HEK293 (cell line): ENCODE data around the gene FLYWCH1.

Experiments used
- CTCF ChIA-PET: fragments of 350-600 bp; formaldehyde crosslinking; extraction: SDS; loops from one replicate; lab custom pipeline; 2021; ENCODE audit warnings: antibody characterized with exemption; lab: Yijun Ruan, JAX
- POLR2A ChIA-PET: fragments of 300-600 bp; formaldehyde crosslinking; extraction: SDS; loops from one replicate; lab custom pipeline; 2020; ENCODE audit warnings: antibody characterized with exemption, inconsistent platforms; lab: Yijun Ruan, JAX
- H3K27ac ChIP-seq: fragments of 200-500 bp; sonication (Bioruptor generic); 2 replicates; pipeline ENCODE4 v1.5.1; 2014; ENCODE audit warnings: low read depth, low read length, control low read depth, inconsistent platforms; ENCODE audit errors: extremely low read depth
- H3K36me3 ChIP-seq, 2 experiments: fragments of 200-500 bp in 1 of 2; sonication (Bioruptor generic) in 1 of 2; 1 replicate in 1 of 2; 2 replicates in 1 of 2; pipeline ENCODE4 v1.5.1; 2014 to 2017; ENCODE audit warnings: inconsistent platforms in 2 of 2, low read length in 2 of 2; ENCODE audit not compliant: control insufficient read depth in 2 of 2, insufficient read depth in 1 of 2
- H3K4me1 ChIP-seq: fragments of 200-500 bp; sonication (Bioruptor generic); 2 replicates; pipeline ENCODE4 v1.5.1; 2014; ENCODE audit warnings: mild to moderate bottlenecking, low read length, inconsistent platforms; ENCODE audit not compliant: control insufficient read depth, insufficient read depth
- H3K4me3 ChIP-seq: 2 replicates; pipeline ENCODE4 v1.5.1; 2011; ENCODE audit warnings: low read depth, mild to moderate bottlenecking, control low read depth, low read length, moderate library complexity
- H3K9me3 ChIP-seq: fragments of 200-500 bp; sonication (Bioruptor generic); 2 replicates; pipeline ENCODE4 v1.5.1; 2014; ENCODE audit warnings: low read depth, low read length, inconsistent platforms; ENCODE audit not compliant: control insufficient read depth, insufficient read depth
- BCL11A ChIP-seq: fragments of 450-650 bp; formaldehyde crosslinking; IDR thresholded peaks from 2 replicates; pipeline ENCODE4 v1.5.1; 2016; ENCODE audit warnings: low read depth, missing biosample characterization, missing genetic modification characterization
- EGR2 ChIP-seq: fragments of 450-650 bp; formaldehyde crosslinking; IDR thresholded peaks from 2 replicates; pipeline ENCODE4 v1.5.1; 2016; ENCODE audit warnings: low read depth, missing biosample characterization, missing genetic modification characterization
- GLIS1 ChIP-seq: fragments of 450-650 bp; formaldehyde crosslinking; IDR thresholded peaks from 2 replicates; pipeline ENCODE4 v1.5.1; 2016; ENCODE audit warnings: missing biosample characterization, missing genetic modification characterization
- HOXC10 ChIP-seq: sonication (generic); formaldehyde crosslinking; IDR thresholded peaks from 2 replicates; pipeline ENCODE4 v1.8.1; 2023; ENCODE audit warnings: mild to moderate bottlenecking, missing genetic modification reagents
- TCF7L2 ChIP-seq: IDR thresholded peaks from 2 replicates; pipeline ENCODE4 v1.6.1; 2011; ENCODE audit warnings: low read depth, mild to moderate bottlenecking, inconsistent platforms, low read length, moderate library complexity, borderline replicate concordance
- ZBTB10 ChIP-seq: fragments of 450-650 bp; formaldehyde crosslinking; IDR thresholded peaks from 2 replicates; pipeline ENCODE4 v1.5.1; 2016; ENCODE audit warnings: missing biosample characterization, missing genetic modification characterization
- ZIC2 ChIP-seq: fragments of 450-650 bp; formaldehyde crosslinking; IDR thresholded peaks from 2 replicates; pipeline ENCODE4 v1.5.1; 2016; ENCODE audit warnings: missing biosample characterization, missing genetic modification characterization
- ZNF184 ChIP-seq: fragments of 450-650 bp; IDR thresholded peaks from 2 replicates; pipeline ENCODE4 v1.5.1; 2018; ENCODE audit warnings: missing biosample characterization, mild to moderate bottlenecking, missing genetic modification characterization
- ZNF2 ChIP-seq: fragments of 450-650 bp; formaldehyde crosslinking; IDR thresholded peaks from 2 replicates; pipeline ENCODE4 v1.5.1; 2016; ENCODE audit warnings: missing biosample characterization, missing genetic modification characterization
- ZNF221 ChIP-seq: fragments of 450-650 bp; formaldehyde crosslinking; IDR thresholded peaks from 2 replicates; pipeline ENCODE4 v1.5.1; 2017; ENCODE audit warnings: missing biosample characterization, missing genetic modification characterization, borderline replicate concordance
- ZNF24 ChIP-seq: fragments of 450-650 bp; formaldehyde crosslinking; IDR thresholded peaks from 2 replicates; pipeline ENCODE4 v1.5.1; 2016; ENCODE audit warnings: missing biosample characterization, missing genetic modification characterization
- ZNF266 ChIP-seq: fragments of 450-650 bp; formaldehyde crosslinking; IDR thresholded peaks from 2 replicates; pipeline ENCODE4 v1.5.1; 2016; ENCODE audit warnings: missing biosample characterization, missing genetic modification characterization, low read depth
- ZNF274 ChIP-seq, 2 experiments: fragments of 200-500 bp in 1 of 2; fragments of 450-650 bp in 1 of 2; sonication (Bioruptor generic) in 1 of 2; formaldehyde crosslinking in 1 of 2; IDR thresholded peaks; 2 replicates each; pipeline versions ENCODE4 v1.5.1 to v1.6.1; 2014 to 2016; ENCODE audit warnings: borderline replicate concordance in 1 of 2, inconsistent platforms in 1 of 2, low read length in 1 of 2, missing biosample characterization in 1 of 2, missing genetic modification characterization in 1 of 2
- ZNF571 ChIP-seq: fragments of 450-650 bp; formaldehyde crosslinking; IDR thresholded peaks from 2 replicates; pipeline ENCODE4 v1.5.0; 2017; ENCODE audit warnings: missing biosample characterization, missing genetic modification characterization
- ZNF600 ChIP-seq: fragments of 450-650 bp; formaldehyde crosslinking; IDR thresholded peaks from 2 replicates; pipeline ENCODE4 v1.5.1; 2016; ENCODE audit warnings: missing biosample characterization, missing genetic modification characterization
- ZNF621 ChIP-seq: fragments of 450-650 bp; formaldehyde crosslinking; IDR thresholded peaks from 2 replicates; pipeline ENCODE4 v1.5.1; 2017; ENCODE audit warnings: missing biosample characterization, missing genetic modification characterization
- ZNF658 ChIP-seq: fragments of 450-650 bp; formaldehyde crosslinking; IDR thresholded peaks from 2 replicates; pipeline ENCODE4; 2016; ENCODE audit warnings: missing biosample characterization, missing genetic modification characterization
- ZSCAN30 ChIP-seq: fragments of 450-650 bp; IDR thresholded peaks from 2 replicates; pipeline ENCODE4 v1.5.1; 2018; ENCODE audit warnings: missing biosample characterization, mild to moderate bottlenecking, missing genetic modification characterization, moderate library complexity
- TF ChIP-seq, protein P1 (sequence below): fragments of 450-650 bp; formaldehyde crosslinking; IDR thresholded peaks from 2 replicates; pipeline ENCODE4 v1.5.1; 2017; ENCODE audit warnings: missing biosample characterization, missing genetic modification characterization

FLYWCH1 gene

GRCh38 chr16:2897110-2897509 lies 14.6 kb upstream of the FLYWCH1 start:
- TF ChIP-seq ZIC2 (tag by site-specific recombination) = peak; percentile 39
- no peak for TF ChIP-seq EGR2 (tag by site-specific recombination)
- TF ChIP-seq, protein P1, sequence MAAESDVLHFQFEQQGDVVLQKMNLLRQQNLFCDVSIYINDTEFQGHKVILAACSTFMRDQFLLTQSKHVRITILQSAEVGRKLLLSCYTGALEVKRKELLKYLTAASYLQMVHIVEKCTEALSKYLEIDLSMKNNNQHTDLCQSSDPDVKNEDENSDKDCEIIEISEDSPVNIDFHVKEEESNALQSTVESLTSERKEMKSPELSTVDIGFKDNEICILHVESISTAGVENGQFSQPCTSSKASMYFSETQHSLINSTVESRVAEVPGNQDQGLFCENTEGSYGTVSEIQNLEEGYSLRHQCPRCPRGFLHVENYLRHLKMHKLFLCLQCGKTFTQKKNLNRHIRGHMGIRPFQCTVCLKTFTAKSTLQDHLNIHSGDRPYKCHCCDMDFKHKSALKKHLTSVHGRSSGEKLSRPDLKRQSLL (tag by site-specific recombination) = no peak
- TF ChIP-seq GLIS1 (tag by site-specific recombination) = peak; percentile 97
- TF ChIP-seq TCF7L2 = no peak
- H3K36me3 ChIP-seq = peaks cover 0 to 35% of the 10 kb centered on the region in 2 experiments; a peak in 1 of 3 replicates
- no peaks in the 10 kb centered on the region for H3K9me3 ChIP-seq
- no peak overlapping the region for H3K4me3 ChIP-seq
- CTCF ChIA-PET = interaction anchor here (0.6 to 1.7 kb wide), 4 partner anchors 10 to 30 kb away, joined by 3 to 6 read pairs (median 4); no protein-coding TSS in a partner anchor
- H3K27ac ChIP-seq = no peak overlapping the region
- POLR2A ChIA-PET = interaction anchor here (0.5 to 1.9 kb wide), 3 partner anchors 8 to 45 kb away, joined by 4 to 10 read pairs (median 7); partner anchors contain the start of gene FLYWCH2
- no peaks in the 10 kb centered on the region for H3K4me1 ChIP-seq

- no peak for TF ChIP-seq ZNF24
- TF ChIP-seq ZNF266 = no peak
- no peak for TF ChIP-seq ZNF571 (tag by site-specific recombination)
- no peak for TF ChIP-seq ZNF274 (IDR thresholded peaks at IDR 0.05; ENCODE audit: low read length)
- TF ChIP-seq ZNF274 (tag by site-specific recombination; IDR thresholded peaks at IDR 0.05; ENCODE audit: borderline replicate concordance) = no peak
- no peak for TF ChIP-seq BCL11A (tag by site-specific recombination)
- TF ChIP-seq ZNF600 (tag by site-specific recombination) = no peak
- no peak for TF ChIP-seq HOXC10 (CRISPR knock-in tag)
- no peak for TF ChIP-seq ZSCAN30
- TF ChIP-seq ZBTB10 = no peak
- TF ChIP-seq ZNF221 (tag by site-specific recombination) = no peak
- no peak for TF ChIP-seq ZNF658 (tag by site-specific recombination)
- TF ChIP-seq ZNF184 (tag by site-specific recombination) = no peak
- no peak for TF ChIP-seq ZNF621 (tag by site-specific recombination)
- TF ChIP-seq ZNF2 = no peak
- no peak overlapping the region for H3K27ac ChIP-seq
- no peaks in the 10 kb centered on the region for H3K9me3 ChIP-seq
- H3K4me1 ChIP-seq = no peaks in the 10 kb centered on the region
- peaks cover 0 to 35% of the 10 kb centered on the region in 2 experiments; a peak in 1 of 3 replicates for H3K36me3 ChIP-seq
- ChIA-PET POLR2A (interaction anchor here (0.7 to 1.4 kb wide), 3 partner anchors 16 to 124 kb away, joined by 3 to 9 read pairs (median 4); partner anchors contain the start of gene FLYWCH2), CTCF (interaction anchor here (0.6 to 0.7 kb wide), 3 partner anchors 27 to 284 kb away, joined by 3 to 8 read pairs (median 3); no protein-coding TSS in a partner anchor)
- no peak overlapping the region for H3K4me3 ChIP-seq
Observed at GRCh38 chr16:2898831-2899563, 12.7 kb upstream of the FLYWCH1 start.
